ENCODE measurements around the gene BRINP2.

Gene BRINP2

GRCh38 chr1:177170756-177171535 lies at the start of gene BRINP2:
TSS of gene BRINP2 (plus strand) at chr1:177170958. CDS start at chr1:177229877, 58,919 bp downstream.
- TF ChIP-seq GATA3 (IDR thresholded peaks at IDR 0.05; ENCODE audit: low read depth, low read length) (no peak), GATA2 (IDR thresholded peaks at IDR 0.05; ENCODE audit: low read depth, low read length) (no peak; the same call in 1 of the 2 replicates)

- no peak for TF ChIP-seq GATA3 (IDR thresholded peaks at IDR 0.05; ENCODE audit: low read depth, low read length)
- no peak for TF ChIP-seq GATA2 (IDR thresholded peaks at IDR 0.05; ENCODE audit: low read depth, low read length)
Observed at GRCh38 chr1:177122461-177123251, 48.1 kb upstream of the BRINP2 start.

GRCh38 chr1:177124577-177125278 lies 46.0 kb upstream of the BRINP2 start:
- TF ChIP-seq GATA3 (IDR thresholded peaks at IDR 0.05; ENCODE audit: low read depth, low read length) (no peak), GATA2 (IDR thresholded peaks at IDR 0.05; ENCODE audit: low read depth, low read length) (no peak)

- TF ChIP-seq GATA2 (IDR thresholded peaks at IDR 0.05; ENCODE audit: low read depth, low read length) = no peak
- TF ChIP-seq GATA3 (IDR thresholded peaks at IDR 0.05; ENCODE audit: low read depth, low read length) = no peak
Observed at GRCh38 chr1:177126267-177126666, 44.5 kb upstream of the BRINP2 start.

GRCh38 chr1:177128665-177129281 lies 42.0 kb upstream of the BRINP2 start:
- TF ChIP-seq GATA3 (IDR thresholded peaks at IDR 0.05; ENCODE audit: low read depth, low read length) = peak; percentile 85
- TF ChIP-seq GATA2 (IDR thresholded peaks at IDR 0.05; ENCODE audit: low read depth, low read length) = peak; percentile 88

- TF ChIP-seq GATA3 (IDR thresholded peaks at IDR 0.05; ENCODE audit: low read depth, low read length) (no peak), GATA2 (IDR thresholded peaks at IDR 0.05; ENCODE audit: low read depth, low read length) (no peak)
Observed at GRCh38 chr1:177130451-177130945, 40.3 kb upstream of the BRINP2 start.

GRCh38 chr1:177131723-177132122 lies 39.0 kb upstream of the BRINP2 start:
- no peak for TF ChIP-seq GATA3 (IDR thresholded peaks at IDR 0.05; ENCODE audit: low read depth, low read length)
- TF ChIP-seq GATA2 (IDR thresholded peaks at IDR 0.05; ENCODE audit: low read depth, low read length) = no peak

GRCh38 chr1:177132141-177132540 lies 38.6 kb upstream of the BRINP2 start:
- TF ChIP-seq GATA3 (IDR thresholded peaks at IDR 0.05; ENCODE audit: low read depth, low read length) = no peak
- no peak for TF ChIP-seq GATA2 (IDR thresholded peaks at IDR 0.05; ENCODE audit: low read depth, low read length)

GRCh38 chr1:177133977-177134538 lies 36.7 kb upstream of the BRINP2 start:
- TF ChIP-seq GATA2 (IDR thresholded peaks at IDR 0.05; ENCODE audit: low read depth, low read length) = no peak
- no peak for TF ChIP-seq GATA3 (IDR thresholded peaks at IDR 0.05; ENCODE audit: low read depth, low read length)

GRCh38 chr1:177135250-177135649 lies 35.5 kb upstream of the BRINP2 start:
- no peak for TF ChIP-seq GATA3 (IDR thresholded peaks at IDR 0.05; ENCODE audit: low read depth, low read length)
- TF ChIP-seq GATA2 (IDR thresholded peaks at IDR 0.05; ENCODE audit: low read depth, low read length) = no peak

GRCh38 chr1:177137814-177138213 lies 32.9 kb upstream of the BRINP2 start:
- TF ChIP-seq GATA3 (IDR thresholded peaks at IDR 0.05; ENCODE audit: low read depth, low read length) (no peak), GATA2 (IDR thresholded peaks at IDR 0.05; ENCODE audit: low read depth, low read length) (no peak)

GRCh38 chr1:177138347-177138746 lies 32.4 kb upstream of the BRINP2 start:
- TF ChIP-seq GATA2 (IDR thresholded peaks at IDR 0.05; ENCODE audit: low read depth, low read length) (no peak), GATA3 (IDR thresholded peaks at IDR 0.05; ENCODE audit: low read depth, low read length) (no peak)

- TF ChIP-seq GATA3 (IDR thresholded peaks at IDR 0.05; ENCODE audit: low read depth, low read length) = no peak
Observed at GRCh38 chr1:177142010-177142409, 28.7 kb upstream of the BRINP2 start.

All from SH-SY5Y (cell line).